ENCODE results near the gene ELMO3. TPM values are rescaled to one million over a fixed set of nuclear protein-coding genes. Genes with fewer than 3 reads are reported as not detected.

The ELMO3 gene
- total RNA-seq, 2 donors from 2014 or later, result 6.6 to 7.1 TPM

DNA sequence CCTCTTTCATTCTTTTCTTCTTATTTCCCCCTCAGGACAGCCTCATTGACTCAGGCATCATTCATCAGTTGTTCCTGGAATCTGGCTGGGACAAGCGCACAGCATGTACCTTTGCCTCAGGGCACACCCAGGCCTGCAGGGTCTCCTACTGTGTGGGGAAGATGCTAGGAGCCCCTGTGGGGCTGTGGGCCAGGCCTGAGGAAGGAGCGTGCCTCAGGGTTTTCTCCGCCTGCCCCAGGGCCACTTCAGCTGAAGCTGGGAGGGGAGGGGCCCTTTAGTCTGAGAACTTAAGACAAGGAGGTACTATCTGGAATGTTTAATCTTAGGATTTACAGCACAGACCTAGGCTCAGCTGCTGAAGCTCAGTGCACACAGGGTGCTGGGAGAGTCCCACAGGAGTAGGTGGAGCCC, 7.9 kb downstream of the ELMO3 start:
- no peaks in the 10 kb centered on the region for H3K9me3 Mint-ChIP-seq
- peak overlapping the region; percentile 60 for H3K27ac Mint-ChIP-seq
- no peaks in the 10 kb centered on the region for H3K27me3 Mint-ChIP-seq
- no peak for ATAC-seq (replicated peaks)
- peaks cover 5% of the 10 kb centered on the region for H3K4me1 Mint-ChIP-seq
- peaks cover 9% of the 10 kb centered on the region for H3K36me3 Mint-ChIP-seq (ENCODE audit: low read depth)
- no peak overlapping the region for H3K4me3 Mint-ChIP-seq

DNA sequence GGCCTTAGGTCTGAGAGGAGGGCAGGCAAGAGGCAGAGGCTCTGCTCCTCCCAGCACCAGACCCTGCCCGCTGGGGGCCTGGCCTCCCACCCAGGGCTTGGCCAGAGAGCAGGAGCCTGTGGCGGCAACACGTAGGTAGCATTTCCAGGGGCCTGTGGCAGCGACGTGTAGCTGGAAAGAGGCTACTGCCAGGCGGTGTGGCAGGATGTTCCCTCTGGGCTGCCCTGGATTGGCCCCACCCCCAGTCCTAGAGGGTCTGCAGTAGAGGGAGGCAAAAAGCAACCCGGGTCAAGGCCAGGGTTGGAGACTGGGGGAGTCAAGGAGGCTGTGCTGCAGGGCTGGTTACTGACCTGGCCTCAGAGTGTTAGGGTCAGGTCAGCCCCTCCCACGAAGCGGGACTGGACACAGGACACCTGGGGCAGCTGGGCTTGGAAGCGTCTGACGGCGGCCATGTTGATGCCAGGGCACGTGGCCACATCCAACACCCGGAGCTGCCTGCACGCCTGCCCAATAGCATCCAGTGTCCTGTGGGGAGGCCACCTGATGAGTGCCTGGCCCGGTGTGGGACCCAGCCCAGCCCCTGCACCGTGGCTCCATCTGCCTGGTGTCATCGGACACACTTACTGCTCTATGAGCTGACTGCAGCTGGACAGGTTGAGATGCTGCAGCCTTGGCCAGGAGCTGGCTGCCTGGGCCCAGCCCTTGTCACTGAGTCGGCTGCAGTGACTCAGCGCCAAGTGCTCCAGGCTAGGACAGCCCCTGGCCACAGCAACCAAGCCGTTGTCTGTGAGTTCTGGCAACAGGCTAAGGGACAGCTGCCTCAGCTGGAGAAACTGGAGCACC, 8.5 kb downstream of the ELMO3 start:
- peaks cover 5% of the 10 kb centered on the region for H3K4me1 Mint-ChIP-seq
- H3K9me3 Mint-ChIP-seq, result no peaks in the 10 kb centered on the region
- no peak overlapping the region for H3K4me3 Mint-ChIP-seq
- H3K36me3 Mint-ChIP-seq (ENCODE audit: low read depth), result peaks cover 4% of the 10 kb centered on the region
- no peaks in the 10 kb centered on the region for H3K27me3 Mint-ChIP-seq
- no peak overlapping the region for H3K27ac Mint-ChIP-seq
- ATAC-seq (replicated peaks), result peak; percentile 43

DNA sequence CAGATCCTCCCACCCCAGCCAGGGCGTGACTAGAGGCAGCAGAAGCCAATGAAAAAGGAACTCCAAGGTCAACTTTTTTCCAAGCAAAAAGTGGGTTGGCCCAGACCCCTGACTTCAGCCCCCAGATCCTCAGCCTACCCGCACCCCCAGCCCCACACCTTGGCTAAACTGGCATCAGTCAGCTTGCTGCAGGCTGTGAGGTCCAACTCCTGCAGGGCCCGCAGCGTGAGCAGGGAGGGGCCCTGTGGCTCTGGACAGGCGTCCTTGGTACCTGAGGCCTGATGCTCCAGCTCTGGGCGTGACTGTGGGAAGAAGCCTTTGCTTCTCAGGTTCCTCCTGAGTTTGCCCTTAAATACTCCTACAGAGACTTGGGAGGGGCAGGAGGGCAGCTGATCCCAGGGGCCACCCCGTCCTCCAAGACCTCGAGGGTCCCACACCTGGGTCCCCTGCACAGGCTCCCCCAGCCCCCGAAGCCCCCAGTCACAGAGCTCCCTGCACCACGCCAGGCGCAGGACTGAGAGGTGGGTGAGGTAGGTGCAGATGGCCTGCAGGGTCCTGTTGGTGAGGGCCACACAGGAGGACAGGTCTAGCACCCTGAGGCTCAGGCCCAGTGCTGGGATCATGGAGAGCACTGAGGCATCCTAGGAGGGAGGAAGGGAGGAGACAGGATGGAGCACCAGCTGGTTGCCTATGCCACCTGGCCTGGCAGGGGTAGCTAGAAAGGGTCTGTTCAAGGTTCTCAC, 9.4 kb downstream of the ELMO3 start:
- Mint-ChIP-seq H3K27ac (no peak overlapping the region), H3K4me3 (no peak overlapping the region), H3K9me3 (no peaks in the 10 kb centered on the region), H3K4me1 (peaks cover 5% of the 10 kb centered on the region), H3K36me3 (ENCODE audit: low read depth) (no peaks in the 10 kb centered on the region), H3K27me3 (no peaks in the 10 kb centered on the region)
- ATAC-seq (replicated peaks), result no peak

DNA sequence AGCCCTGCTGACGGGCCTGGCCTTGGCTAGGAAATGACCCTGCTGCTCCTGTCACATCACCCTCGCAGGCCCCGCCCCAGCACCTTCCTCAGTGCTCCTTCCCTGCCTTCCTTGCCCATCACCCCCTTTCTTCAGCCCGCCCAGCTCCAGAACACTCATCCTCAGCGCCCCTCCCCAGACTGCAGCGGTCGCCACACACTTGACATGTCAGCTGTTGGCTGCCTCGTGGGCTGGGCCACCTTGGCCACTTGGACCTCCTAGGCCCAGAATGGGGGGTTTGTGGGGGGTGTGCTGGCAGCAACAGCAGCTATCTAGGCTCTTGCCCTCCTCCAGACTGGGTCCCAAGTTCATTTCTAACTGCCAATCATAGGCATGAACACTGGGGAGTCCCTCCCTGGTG, 10.6 kb downstream of the ELMO3 start:
- Mint-ChIP-seq H3K36me3 (ENCODE audit: low read depth) (no peaks in the 10 kb centered on the region), H3K4me3 (no peak overlapping the region), H3K4me1 (peaks cover 5% of the 10 kb centered on the region), H3K9me3 (no peaks in the 10 kb centered on the region), H3K27ac (peak overlapping the region; percentile 36), H3K27me3 (no peaks in the 10 kb centered on the region)
- ATAC-seq (replicated peaks), result no peak

DNA sequence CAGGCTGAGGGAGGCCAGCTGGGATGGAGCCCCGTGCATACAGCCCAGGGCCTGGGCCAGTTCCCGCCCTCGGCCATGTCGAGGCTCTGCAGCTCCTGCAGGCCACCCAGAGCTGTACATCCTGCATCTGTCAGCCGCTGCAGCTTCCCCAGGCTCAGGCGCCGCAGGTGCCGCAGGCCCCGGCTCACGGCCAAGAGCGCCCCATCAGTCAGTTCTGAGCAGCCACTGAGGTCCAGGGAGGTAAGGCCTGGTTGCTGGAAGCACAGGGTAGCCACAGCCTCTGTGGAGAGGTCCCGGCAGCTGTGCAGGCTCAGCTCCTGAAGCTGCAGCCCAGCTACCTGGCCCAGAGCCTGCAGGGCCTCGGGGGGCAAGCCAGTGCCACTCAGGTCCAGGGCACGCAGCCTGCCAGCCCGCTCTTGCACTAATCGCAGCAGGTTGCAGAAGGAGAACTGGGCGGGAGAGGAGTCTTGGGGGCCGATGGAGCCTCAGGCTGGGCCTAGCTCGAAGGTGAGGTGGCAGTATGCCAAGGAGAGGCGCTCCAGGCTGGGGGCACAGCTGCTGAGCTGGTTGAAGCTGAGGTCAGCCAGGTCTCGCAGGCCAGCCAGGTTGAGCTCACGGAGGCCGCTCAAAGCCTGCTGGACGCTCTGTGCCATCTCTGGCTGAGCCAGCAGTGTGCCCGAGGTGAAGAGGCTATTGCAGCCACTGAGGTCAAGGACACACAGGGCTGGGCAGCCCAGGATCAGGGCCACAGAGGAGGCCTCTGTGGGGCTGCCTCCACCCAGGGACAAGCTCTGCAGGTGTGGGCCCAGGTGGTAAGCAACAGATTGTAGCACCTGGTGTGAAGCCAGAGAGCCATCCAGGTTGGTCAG, 11.4 kb downstream of the ELMO3 start:
- H3K4me3 Mint-ChIP-seq, result no peak overlapping the region
- H3K27me3 Mint-ChIP-seq, result no peaks in the 10 kb centered on the region
- no peak overlapping the region for H3K27ac Mint-ChIP-seq
- no peaks in the 10 kb centered on the region for H3K36me3 Mint-ChIP-seq (ENCODE audit: low read depth)
- peaks cover 5% of the 10 kb centered on the region for H3K4me1 Mint-ChIP-seq
- no peak for ATAC-seq (replicated peaks)
- H3K9me3 Mint-ChIP-seq, result no peaks in the 10 kb centered on the region

DNA sequence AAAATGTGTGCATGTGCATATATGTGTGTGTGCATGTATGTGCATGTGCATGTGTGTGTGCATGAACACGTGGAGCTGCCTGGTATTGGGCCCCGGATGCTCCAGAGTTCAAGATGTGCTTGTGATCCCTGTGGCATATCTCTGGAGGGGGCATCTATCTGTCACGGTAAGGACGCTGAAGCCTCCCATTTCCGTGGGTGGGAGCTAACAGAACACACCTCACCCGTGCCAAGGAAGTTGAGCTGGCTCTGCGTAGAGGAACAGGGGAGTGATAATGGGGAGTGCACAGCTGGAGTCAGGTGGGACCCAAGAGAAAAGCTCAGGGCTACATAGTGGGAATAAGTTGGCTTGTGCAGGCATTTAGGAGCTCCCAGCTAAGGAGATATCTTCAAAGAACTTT, 12.7 kb downstream of the ELMO3 start:
- peaks cover 3% of the 10 kb centered on the region for H3K4me1 Mint-ChIP-seq
- no peaks in the 10 kb centered on the region for H3K27me3 Mint-ChIP-seq
- no peak overlapping the region for H3K4me3 Mint-ChIP-seq
- no peak overlapping the region for H3K27ac Mint-ChIP-seq
- ATAC-seq (replicated peaks), result no peak
- H3K9me3 Mint-ChIP-seq, result no peaks in the 10 kb centered on the region
- no peaks in the 10 kb centered on the region for H3K36me3 Mint-ChIP-seq (ENCODE audit: low read depth)

DNA sequence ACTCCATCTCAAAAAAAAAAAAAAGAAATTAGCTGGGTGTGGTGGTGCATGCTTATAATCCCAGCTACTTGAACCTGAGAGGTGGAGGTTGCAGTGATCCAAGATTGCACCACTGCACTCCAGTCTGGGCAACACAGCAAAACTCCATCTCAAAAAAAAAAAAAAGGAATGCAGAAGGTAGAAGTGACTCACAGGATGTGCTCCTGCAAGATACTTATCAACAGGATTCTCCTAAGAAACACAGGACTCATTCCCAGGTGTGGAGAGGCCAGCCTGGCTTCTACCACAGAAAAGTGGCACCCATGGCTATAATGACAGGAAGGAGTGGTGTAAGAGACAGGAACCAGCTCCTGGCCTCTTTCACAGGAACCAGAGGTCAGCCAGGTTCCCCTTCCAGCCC, 13.8 kb downstream of the ELMO3 start:
- no peak overlapping the region for H3K4me3 Mint-ChIP-seq
- peaks cover 8% of the 10 kb centered on the region for H3K4me1 Mint-ChIP-seq
- no peaks in the 10 kb centered on the region for H3K36me3 Mint-ChIP-seq (ENCODE audit: low read depth)
- H3K27me3 Mint-ChIP-seq, result no peaks in the 10 kb centered on the region
- H3K27ac Mint-ChIP-seq, result no peak overlapping the region
- no peaks in the 10 kb centered on the region for H3K9me3 Mint-ChIP-seq
- no peak for ATAC-seq (replicated peaks)

- Mint-ChIP-seq H3K9me3 (no peaks in the 10 kb centered on the region), H3K36me3 (ENCODE audit: low read depth) (no peaks in the 10 kb centered on the region), H3K27me3 (no peaks in the 10 kb centered on the region), H3K27ac (no peak overlapping the region), H3K4me1 (peaks cover 8% of the 10 kb centered on the region), H3K4me3 (no peak overlapping the region)
- no peak for ATAC-seq (replicated peaks)
Measured at GRCh38 chr16:67213197-67214019, 14.5 kb downstream of the ELMO3 start.

GRCh38 chr16:67215706-67216105, 16.8 kb downstream of the ELMO3 start:
- Mint-ChIP-seq H3K4me3 (no peak overlapping the region), H3K36me3 (ENCODE audit: low read depth) (peaks cover 3% of the 10 kb centered on the region), H3K27ac (no peak overlapping the region), H3K4me1 (peaks cover 16% of the 10 kb centered on the region), H3K27me3 (no peaks in the 10 kb centered on the region), H3K9me3 (no peaks in the 10 kb centered on the region)
- ATAC-seq (replicated peaks), result no peak

- ATAC-seq (replicated peaks), result no peak
- no peaks in the 10 kb centered on the region for H3K9me3 Mint-ChIP-seq
- H3K4me1 Mint-ChIP-seq, result peaks cover 20% of the 10 kb centered on the region
- no peak overlapping the region for H3K4me3 Mint-ChIP-seq
- peaks cover 7% of the 10 kb centered on the region for H3K36me3 Mint-ChIP-seq (ENCODE audit: low read depth)
- H3K27ac Mint-ChIP-seq, result peak overlapping the region; percentile 26
- no peaks in the 10 kb centered on the region for H3K27me3 Mint-ChIP-seq
Measured at GRCh38 chr16:67216612-67217490, 17.9 kb downstream of the ELMO3 start.

GRCh38 chr16:67223992-67224391, 25.1 kb downstream of the ELMO3 start:
- Mint-ChIP-seq H3K36me3 (ENCODE audit: low read depth) (peaks cover 30% of the 10 kb centered on the region), H3K4me1 (peaks cover 54% of the 10 kb centered on the region), H3K9me3 (no peaks in the 10 kb centered on the region), H3K27ac (peak overlapping the region; percentile 99), H3K27me3 (no peaks in the 10 kb centered on the region), H3K4me3 (no peak overlapping the region)
- no peak for ATAC-seq (replicated peaks)

DNA sequence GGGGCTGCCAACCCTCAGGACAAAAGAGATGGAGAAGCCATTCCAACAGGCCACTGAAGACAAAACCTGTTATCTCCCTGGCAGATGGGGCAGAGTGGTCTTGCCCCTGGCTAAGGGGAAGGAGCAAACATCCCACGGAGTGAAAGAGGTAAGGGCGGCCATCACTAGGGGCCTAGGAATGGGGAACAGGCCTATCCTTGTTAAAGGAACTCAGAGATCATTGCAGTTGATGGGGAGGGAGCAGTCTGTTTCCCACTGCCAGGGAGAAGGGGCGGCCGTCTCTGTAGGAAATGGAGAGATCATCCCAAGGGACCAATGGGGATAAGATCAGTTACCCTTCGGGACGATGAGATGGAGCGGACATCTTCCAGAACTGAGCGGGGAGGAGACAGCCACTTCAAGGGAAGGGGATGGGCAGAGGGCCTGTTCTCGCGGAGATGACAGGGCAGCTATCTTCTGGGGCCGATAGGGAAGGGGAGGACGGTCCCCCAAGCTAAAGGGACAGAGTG, 27.4 kb downstream of the ELMO3 start:
- ATAC-seq (replicated peaks), result peak; percentile 0
- H3K9me3 Mint-ChIP-seq, result no peaks in the 10 kb centered on the region
- peak overlapping the region; percentile 98 for H3K4me3 Mint-ChIP-seq
- H3K36me3 Mint-ChIP-seq (ENCODE audit: low read depth), result peaks cover 46% of the 10 kb centered on the region
- peak overlapping the region; percentile 99 for H3K27ac Mint-ChIP-seq
- H3K27me3 Mint-ChIP-seq, result no peaks in the 10 kb centered on the region
- peaks cover 42% of the 10 kb centered on the region for H3K4me1 Mint-ChIP-seq

Data from activated T-helper 17 cell treated with anti-CD3 and anti-CD28 coated beads, Interleukin-2, amount 50 U/mL, for 72 hours (primary cell).